ENCODE measurements around the gene EPS15.
A peak's percentile ranks its signal among the peaks of the same experiment; 100 is the strongest.

Gene EPS15

GRCh38 chr1:51516649-51517158 lies 2.4 kb downstream of the EPS15 start:
- H3K4me3 ChIP-seq (replicated peaks in 1 of 2; ENCODE audit: low read depth in 2 of 2, low read length in 2 of 2), result peak overlapping the region in 1 of 2 donors; percentile 81
- no peak for TF ChIP-seq CTCF (IDR thresholded peaks at IDR 0.05; ENCODE audit: low read depth, low read length)
- peak in 1 of 2 donors; percentile 46 for DNase-seq (ENCODE audit: low read depth in 2 of 2)

DNA sequence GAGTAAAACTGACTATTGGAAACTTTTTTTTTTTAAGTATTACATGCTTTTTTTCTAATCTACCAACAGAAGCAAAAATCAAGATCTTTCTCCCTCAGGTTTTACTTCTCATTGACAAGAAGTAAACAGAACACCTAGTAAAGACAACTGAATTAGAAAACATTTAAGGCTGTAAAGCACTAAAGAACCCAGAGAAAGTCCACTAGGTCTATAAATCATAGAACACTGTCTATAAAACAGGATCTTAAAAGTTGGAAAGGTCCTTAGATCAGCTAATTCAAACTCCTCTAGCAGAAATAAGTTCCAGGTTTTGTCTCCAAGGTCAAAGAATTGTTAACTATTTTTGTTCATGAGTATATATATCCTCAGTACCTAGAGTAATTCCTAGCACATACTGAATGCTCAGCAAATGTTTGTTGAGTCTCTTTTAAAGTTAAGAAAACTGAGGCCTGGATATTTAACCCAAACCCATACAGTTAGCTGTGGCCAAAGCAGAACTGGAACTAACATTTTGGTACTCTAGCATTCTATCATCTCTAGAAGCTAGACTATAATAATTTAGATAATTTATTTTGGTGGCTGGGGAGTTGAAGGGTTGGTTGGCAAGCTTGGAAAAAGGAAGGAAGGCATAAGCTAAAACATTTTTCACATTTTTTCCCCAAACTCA lies 3.0 kb downstream of the EPS15 start:
- no peak for TF ChIP-seq CTCF (IDR thresholded peaks at IDR 0.05; ENCODE audit: low read depth, low read length)
- DNase-seq (ENCODE audit: low read depth in 2 of 2), result peak in 1 of 2 donors; percentile 8
- no peak overlapping the region for H3K4me3 ChIP-seq (replicated peaks in 1 of 2; ENCODE audit: low read depth in 2 of 2, low read length in 2 of 2)

DNA sequence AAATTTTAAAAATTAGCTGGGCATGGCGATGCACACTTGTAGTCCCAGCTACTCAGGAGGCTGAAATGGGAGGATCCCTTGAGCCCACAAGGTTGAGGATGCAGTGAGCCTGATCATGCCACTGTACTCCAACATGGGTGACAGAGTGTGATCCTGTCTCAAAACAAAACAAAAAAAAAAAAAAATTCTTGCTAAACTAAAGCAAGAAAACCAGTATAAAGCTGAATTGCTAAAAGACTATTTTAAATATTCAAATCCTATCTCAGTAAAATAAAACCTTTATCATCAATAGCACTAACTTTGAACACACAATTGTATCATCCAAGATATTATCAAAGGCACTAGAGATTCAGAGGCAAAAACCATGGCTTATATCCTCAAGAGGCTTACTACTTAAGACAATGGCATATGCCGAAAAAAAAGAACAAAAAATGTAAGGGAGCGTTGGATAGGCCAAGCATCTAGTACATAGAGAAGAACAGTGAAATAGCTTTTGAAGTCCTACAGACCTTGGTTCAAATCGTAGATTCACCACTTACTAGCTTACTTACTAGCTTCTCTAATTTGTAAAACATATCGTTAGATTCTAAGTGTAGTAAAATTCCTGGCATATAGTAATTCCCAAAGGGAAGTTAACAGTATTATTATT lies 3.6 kb downstream of the EPS15 start:
- peak in 1 of 2 donors; percentile 43 for DNase-seq (ENCODE audit: low read depth in 2 of 2)
- peak overlapping the region in 1 of 2 donors; percentile 0 for H3K4me3 ChIP-seq (replicated peaks in 1 of 2; ENCODE audit: low read depth in 2 of 2, low read length in 2 of 2)
- TF ChIP-seq CTCF (IDR thresholded peaks at IDR 0.05; ENCODE audit: low read depth, low read length), result no peak

DNA sequence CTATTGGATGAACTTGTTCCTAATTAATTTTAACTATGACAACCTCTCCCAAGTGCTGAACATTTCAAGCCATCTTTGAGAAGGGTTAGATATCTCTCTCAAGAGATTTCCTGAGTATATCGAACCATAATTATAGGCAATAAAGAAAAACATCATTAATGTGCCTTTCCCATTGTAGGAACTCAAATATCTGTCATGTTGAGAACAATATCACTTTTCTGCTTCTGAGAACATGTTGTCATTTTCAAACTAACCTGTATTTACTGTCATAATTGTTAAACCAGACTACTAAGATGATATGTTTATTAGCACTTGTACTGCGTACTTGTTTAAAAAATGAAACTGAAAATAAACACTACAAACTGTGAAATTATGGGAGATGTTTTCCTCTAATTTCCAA lies 4.3 kb downstream of the EPS15 start:
- DNase-seq (ENCODE audit: low read depth in 2 of 2), result peak in 1 of 2 donors; percentile 8
- peak overlapping the region in 1 of 2 donors; percentile 0 for H3K4me3 ChIP-seq (replicated peaks in 1 of 2; ENCODE audit: low read depth in 2 of 2, low read length in 2 of 2)
- TF ChIP-seq CTCF (IDR thresholded peaks at IDR 0.05; ENCODE audit: low read depth, low read length), result no peak

DNA sequence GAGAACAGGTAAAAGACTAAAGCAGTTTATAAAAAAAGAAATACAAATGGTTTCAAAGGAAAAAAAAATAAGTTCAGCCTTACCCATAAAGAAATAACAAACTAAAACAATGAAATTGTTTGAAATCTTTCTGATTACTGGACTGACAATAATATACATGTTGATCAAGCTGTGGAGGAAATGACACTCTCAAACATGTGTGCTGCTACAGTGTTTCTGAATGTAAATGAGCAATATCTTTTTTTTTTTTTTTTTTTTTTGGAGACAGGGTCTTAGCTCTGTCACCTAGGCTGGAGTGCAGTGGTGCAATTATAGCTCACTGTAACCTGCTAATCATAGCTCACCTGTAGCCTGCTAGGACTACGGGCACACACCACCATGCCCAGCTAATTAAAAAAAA lies 6.5 kb downstream of the EPS15 start:
- no peak overlapping the region for H3K4me3 ChIP-seq (replicated peaks in 1 of 2; ENCODE audit: low read depth in 2 of 2, low read length in 2 of 2)
- TF ChIP-seq CTCF (IDR thresholded peaks at IDR 0.05; ENCODE audit: low read depth, low read length), result no peak
- DNase-seq (ENCODE audit: low read depth in 2 of 2), result no peak

DNA sequence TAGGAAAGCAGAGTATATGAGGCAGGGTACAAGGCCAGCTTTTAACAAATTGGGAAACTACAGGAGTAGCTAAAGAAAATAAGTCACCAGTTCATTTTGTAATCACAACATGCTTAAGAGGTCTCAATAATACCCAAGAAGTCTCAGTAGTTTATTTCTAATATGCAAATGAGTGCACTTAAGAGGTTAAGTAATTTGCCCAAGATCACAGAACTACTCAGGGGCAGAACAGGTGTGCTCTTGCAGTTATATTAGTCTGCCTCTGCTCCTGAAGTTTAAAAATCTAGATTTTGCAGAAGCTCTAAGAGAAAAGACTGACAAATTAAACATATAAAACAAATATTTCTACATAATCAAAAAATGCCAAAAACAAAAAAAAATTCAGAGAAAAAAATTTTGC lies 6.9 kb downstream of the EPS15 start:
- DNase-seq (ENCODE audit: low read depth in 2 of 2), result no peak
- H3K4me3 ChIP-seq (replicated peaks in 1 of 2; ENCODE audit: low read depth in 2 of 2, low read length in 2 of 2), result no peak overlapping the region
- no peak for TF ChIP-seq CTCF (IDR thresholded peaks at IDR 0.05; ENCODE audit: low read depth, low read length)
